ENCODE results near the gene DYNC1LI1.

DYNC1LI1 gene

GRCh38 chr3:32484436-32484835 lies 86.2 kb downstream of the DYNC1LI1 start:
- DNase-seq, result no peak

DNA sequence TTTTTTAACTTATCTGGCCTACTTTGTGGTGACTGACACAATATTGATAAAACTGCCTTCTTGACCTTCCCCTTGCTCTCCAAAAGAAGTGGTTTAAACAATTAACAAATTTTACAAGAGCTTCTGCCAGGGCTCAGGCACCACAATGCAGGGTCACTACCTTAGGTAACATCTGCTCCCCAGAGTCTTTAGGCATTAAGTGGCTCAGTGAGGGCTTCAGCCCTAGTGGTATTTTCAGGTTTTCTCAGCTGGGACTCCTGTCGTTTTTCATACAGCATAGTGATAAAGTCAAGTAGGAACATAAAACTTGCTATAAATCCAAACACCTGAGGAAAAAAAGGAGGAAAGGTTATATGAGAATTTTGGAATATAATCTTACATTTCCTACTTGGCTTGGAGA lies 86.9 kb downstream of the DYNC1LI1 start:
- no peak for DNase-seq

DNA sequence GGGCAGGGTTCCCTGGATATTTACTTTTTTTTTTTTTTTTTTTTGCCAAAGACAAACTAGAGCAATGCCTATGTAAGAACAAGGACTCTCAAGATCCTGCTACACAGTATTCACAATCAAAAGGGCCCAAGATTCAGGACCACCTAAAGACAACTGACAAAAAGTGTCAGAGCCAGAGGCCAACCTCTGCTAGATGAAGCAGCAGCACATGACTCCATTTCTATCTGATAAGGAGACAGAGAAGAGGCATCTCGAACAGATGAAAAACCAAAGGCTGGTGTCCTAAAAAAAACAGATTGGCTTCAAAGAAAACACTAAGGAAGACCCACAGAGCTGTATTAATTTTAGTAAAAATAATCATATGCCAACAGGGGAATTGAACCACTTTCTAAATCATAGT lies 88.0 kb downstream of the DYNC1LI1 start:
- DNase-seq, result no peak

DNA sequence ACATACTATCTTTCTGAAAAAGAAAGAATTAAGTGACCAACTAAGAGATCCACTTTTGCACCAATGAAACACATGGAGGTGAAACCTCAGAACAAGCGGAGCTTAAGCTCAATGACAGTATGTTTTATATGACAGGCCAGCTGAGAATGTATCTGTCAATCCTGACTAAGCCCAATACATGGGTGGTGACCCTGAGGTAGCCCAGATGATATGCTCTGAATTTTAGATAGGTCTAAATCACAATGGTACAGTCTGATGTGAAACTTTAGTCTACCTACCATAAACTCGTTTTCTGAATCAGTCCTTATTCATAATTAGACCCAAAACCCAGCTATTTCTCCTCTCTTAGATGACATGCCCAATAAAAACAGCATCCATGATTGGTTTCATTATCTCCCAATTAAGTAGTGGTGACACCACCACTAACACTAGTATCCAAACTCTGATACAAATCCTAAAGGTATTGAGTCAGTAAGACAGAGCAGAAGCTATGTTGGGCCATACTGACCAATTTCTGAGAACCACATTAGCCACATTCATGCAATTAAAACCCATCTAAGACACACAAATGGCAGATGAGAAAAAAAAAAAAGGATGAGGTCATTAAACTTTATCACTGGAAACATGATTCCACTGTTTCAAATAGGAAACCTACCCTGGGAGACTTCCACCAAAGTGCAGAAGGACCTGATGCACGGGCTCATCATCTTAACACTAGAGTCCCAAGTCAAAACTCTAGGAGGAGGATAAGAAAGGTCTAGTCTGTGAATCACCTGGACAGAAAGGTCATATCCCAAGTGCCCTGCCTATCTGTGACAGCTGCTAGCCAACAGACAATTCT lies 88.6 kb downstream of the DYNC1LI1 start:
- DNase-seq, result no peak

DNA sequence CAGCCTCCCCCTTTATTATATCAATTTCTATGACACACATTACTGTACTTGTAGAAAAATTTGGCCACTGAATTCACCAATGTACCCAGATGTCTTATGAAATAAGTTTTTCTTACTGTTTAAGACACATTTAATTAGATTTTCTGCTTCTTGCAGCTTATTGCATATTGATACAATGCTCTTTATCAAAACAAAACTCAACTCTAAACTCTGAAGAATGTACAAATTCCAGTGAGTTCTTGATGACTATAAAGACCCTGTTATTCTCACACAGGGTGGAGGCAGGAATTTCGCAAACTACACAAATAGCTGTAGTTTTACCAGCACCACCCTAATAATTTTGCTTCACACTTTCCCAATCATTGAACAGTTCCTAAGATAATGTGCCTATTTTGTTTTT lies 90.1 kb downstream of the DYNC1LI1 start:
- no peak for DNase-seq
